Adipocyte (in vitro differentiated cells): Measurements from ENCODE around the gene CEBPG.

Experiments used
- DNase-seq: peaks from one replicate; pipeline ENCODE4 v3.0.0-alpha.2; 2015; ENCODE audit warnings: low read depth
- H3K27me3 ChIP-seq: replicated peaks from 2 replicates; pipeline ENCODE4 v1.7.0; 2013; ENCODE audit warnings: mild to moderate bottlenecking, low read length, moderate library complexity; ENCODE audit not compliant: control insufficient read depth, insufficient read depth
- H3K36me3 ChIP-seq: 2 replicates; pipeline ENCODE4 v1.7.0; 2013; ENCODE audit warnings: low read length, mild to moderate bottlenecking, moderate library complexity; ENCODE audit not compliant: control insufficient read depth, insufficient read depth, severe bottlenecking
- H3K4me1 ChIP-seq: 2 replicates; pipeline ENCODE4 v1.7.0; 2013; ENCODE audit warnings: mild to moderate bottlenecking, low read length, moderate library complexity; ENCODE audit not compliant: control insufficient read depth, insufficient read depth
- H3K4me3 ChIP-seq: 2 replicates; pipeline ENCODE4 v1.7.0; 2013; ENCODE audit warnings: mild to moderate bottlenecking, low read length, moderate library complexity
- H3K9ac ChIP-seq: 2 replicates; pipeline ENCODE4 v1.7.0; 2013; ENCODE audit warnings: mild to moderate bottlenecking, low read length, moderate library complexity
- H3K9me3 ChIP-seq: 2 replicates; pipeline ENCODE4 v1.7.0; 2013; ENCODE audit warnings: mild to moderate bottlenecking, low read length, moderate library complexity; ENCODE audit not compliant: control insufficient read depth

CEBPG gene

DNA sequence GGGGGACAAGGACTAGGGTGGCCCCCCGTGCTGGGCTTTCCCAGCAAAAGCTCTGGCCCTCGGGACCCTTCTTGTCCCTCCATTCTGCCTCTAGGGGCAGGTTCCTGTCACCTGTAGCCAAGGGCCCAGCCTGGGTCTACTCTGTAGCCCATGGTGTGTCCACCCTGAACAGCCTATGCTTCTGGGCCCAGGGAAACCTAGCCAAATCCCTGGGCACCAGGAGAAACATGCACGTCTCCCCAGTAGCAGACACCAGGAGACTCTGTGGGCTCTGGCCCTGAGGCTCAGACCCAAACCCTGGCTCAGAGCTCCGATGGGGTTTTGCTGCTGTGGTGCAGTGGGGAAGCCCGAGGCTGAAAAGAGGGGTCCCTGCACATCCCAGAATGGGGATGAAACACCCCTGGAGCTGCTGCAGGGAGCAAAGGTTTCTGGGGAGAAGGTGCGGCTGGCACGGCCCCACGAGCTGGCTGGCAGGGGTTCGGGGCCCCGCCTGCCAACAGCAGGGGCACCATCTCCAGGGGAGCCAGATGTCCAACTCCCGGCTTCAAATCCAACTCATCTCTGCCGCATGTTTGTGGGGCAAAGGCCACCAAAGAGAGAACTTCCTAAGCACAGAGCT is 18.2 kb downstream of the CEBPG start:
- peaks cover 82% of the 10 kb centered on the region for H3K4me1 ChIP-seq
- no peaks in the 10 kb centered on the region for H3K9me3 ChIP-seq
- no peak overlapping the region for H3K4me3 ChIP-seq
- peak overlapping the region; percentile 31 for H3K9ac ChIP-seq
- DNase-seq = no peak
- H3K36me3 ChIP-seq = peaks cover 11% of the 10 kb centered on the region
- H3K27me3 ChIP-seq = no peaks in the 10 kb centered on the region

DNA sequence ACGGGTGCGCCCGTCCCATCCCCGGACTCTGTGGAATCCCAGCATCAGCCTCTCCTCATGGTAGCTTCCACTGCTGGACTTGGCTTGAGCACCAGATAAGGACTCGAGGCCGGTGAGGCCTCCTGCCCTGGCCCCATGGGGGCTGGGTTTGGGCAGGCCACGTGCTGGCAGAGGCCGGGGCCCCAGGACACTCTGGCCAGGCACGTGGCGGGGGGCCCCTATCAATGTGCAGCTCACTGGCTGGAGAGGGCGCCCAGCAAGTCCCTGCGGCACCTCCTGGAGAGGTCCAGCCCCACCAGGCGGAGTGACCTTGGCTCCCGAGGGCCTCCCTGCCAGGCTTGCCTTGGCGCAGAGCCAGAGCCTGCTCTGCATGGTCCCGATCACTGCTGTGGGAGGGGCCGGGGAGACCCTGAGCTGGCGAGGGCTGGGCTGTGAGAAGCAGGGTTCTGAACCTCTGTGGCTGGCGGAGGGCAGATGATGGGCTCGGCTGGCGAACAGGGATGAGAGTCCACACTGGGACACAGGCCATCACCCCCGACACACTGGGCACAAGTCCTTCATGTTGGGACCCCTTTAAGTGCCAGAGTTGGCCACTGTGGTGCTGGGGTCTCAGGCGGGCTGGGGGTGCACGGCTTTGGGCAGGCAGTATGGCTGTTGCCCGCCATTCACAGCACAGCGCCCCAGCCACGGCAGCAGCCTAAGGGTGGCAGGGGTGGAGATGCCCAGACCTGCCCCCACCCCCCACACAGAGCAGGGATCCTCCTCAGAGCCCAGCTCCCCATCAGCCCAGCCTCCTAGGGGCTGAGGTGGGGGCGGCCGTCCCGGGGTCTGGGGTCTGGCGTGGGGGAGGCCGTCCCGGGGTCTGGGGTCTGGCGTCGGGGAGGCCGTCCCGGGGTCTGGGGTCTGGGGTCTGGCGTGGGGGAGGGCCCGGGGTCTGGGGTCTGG is 19.1 kb downstream of the CEBPG start:
- no peak for DNase-seq
- Histone ChIP-seq H3K4me1 (peaks cover 87% of the 10 kb centered on the region), H3K27me3 (no peaks in the 10 kb centered on the region), H3K9me3 (no peaks in the 10 kb centered on the region), H3K36me3 (peaks cover 3% of the 10 kb centered on the region), H3K9ac (no peak overlapping the region), H3K4me3 (no peak overlapping the region)

DNA sequence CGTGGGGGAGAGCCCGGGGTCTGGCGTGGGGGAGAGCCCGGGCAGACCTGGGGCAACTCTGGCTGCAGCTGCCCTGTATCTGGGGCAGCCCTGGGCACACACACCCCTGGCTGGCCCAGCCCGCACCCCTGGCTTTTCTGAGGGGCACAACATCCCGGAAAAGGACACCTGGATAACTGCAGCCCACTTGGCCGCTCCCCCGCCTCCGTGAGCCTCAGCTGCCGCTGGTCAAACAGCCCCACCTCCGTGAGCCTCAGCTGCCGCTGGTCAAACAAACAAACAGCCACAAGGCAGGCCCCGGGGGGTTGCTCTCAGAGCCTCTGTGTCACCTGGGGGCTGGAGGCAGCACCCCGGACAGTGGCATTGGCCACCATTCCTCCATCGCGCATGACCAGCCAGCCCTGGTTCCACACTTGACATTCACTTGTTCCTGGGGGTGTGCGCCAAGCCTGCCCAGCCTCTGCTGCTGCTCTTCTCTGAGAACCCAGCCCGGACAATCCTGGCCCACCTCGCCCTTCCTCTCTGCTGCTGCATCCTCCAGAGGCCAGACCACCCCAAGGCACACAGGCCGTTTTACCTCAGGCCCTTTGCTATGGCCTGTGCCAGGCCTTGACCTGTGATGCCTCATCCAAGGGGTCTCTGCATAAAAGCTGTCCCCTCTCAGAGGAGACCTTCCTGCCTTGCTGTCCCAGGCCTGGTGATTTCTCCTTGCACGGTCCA is 19.9 kb downstream of the CEBPG start:
- no peaks in the 10 kb centered on the region for H3K27me3 ChIP-seq
- no peaks in the 10 kb centered on the region for H3K9me3 ChIP-seq
- no peak for DNase-seq
- H3K4me1 ChIP-seq = peaks cover 80% of the 10 kb centered on the region
- H3K4me3 ChIP-seq = peak overlapping the region; percentile 4
- peak overlapping the region; percentile 62 for H3K9ac ChIP-seq
- H3K36me3 ChIP-seq = no peaks in the 10 kb centered on the region

DNA sequence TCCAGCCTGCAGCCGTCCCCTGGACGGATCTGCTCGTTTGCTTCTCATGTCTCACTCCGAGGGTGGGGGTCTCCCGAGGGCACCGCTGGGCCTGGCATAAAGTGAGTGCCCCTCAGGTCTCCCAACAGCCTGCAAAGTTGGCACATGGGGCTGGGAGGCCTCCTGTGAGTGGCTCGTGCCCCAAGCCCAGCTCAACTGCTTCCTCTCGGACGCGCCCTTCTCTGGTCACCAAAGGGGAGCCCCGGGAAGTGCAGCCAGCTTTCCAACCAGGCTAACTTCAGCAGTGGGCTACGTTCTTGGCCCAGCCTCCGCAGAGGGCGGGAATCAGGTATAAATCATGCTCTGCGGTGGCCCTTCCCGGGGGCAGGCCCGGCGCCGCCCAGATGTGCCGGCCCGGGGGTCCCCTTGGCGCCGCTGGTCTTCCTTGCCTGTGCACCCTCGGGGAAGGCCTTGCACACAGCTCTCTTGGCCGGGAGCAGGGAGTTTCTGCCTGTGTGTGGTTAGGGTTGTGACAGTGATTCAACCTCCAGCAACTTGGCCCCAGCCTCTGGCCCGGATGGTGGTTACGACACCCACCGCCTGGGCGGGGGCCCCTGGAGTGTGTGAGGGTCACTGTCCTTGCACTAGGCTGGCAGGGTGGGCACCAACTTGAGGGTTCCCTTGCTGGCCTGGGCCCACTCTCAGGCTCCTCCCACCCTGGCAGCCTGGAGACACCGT is 20.7 kb downstream of the CEBPG start:
- H3K4me3 ChIP-seq = peak overlapping the region; percentile 4
- peaks cover 73% of the 10 kb centered on the region for H3K4me1 ChIP-seq
- no peaks in the 10 kb centered on the region for H3K36me3 ChIP-seq
- no peaks in the 10 kb centered on the region for H3K9me3 ChIP-seq
- DNase-seq = peak; percentile 65
- peak overlapping the region; percentile 62 for H3K9ac ChIP-seq
- no peaks in the 10 kb centered on the region for H3K27me3 ChIP-seq

DNA sequence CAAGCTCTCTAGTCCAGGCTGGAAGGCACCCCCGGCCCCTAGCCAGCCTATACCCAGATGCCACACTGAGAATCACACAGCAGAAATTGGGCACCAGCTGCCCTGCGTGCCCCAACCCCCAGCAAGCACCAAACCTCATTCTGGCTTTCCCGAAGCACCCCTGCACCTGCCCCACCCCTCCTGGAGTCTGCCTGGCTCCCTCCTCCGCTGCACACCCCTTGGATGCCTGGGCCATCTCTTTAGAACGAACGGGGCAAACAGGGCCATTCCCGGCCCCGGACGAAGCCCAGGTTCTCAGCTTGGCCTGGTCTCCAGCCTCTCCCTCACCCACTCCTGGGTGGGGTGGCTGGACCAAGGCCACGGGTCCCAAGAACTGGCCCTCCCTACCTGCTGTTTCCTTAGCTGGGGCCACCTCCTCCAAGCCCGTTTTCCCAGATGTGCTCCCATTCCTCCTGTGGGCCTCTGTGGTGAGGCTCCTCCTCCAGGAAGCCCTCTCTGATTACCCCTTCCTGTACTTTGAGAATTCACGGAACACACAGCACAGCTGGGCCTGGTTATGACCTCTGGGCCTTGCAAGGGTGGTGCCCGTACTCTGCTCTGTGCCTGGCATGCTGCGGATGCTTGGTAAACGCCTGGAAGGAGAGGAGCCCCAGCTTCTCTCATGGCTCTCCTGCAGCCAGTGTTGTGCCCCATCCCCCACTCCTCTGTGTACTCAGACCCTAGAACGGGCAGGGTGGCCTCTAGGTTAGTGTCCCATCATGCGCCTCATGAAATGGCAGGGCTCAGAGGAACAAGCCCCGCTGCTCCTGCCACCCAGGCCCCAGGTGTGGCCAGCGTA is 21.4 kb downstream of the CEBPG start:
- peaks cover 65% of the 10 kb centered on the region for H3K4me1 ChIP-seq
- H3K9me3 ChIP-seq = no peaks in the 10 kb centered on the region
- H3K9ac ChIP-seq = peak overlapping the region; percentile 30
- H3K4me3 ChIP-seq = no peak overlapping the region
- no peak for DNase-seq
- H3K27me3 ChIP-seq = no peaks in the 10 kb centered on the region
- no peaks in the 10 kb centered on the region for H3K36me3 ChIP-seq

DNA sequence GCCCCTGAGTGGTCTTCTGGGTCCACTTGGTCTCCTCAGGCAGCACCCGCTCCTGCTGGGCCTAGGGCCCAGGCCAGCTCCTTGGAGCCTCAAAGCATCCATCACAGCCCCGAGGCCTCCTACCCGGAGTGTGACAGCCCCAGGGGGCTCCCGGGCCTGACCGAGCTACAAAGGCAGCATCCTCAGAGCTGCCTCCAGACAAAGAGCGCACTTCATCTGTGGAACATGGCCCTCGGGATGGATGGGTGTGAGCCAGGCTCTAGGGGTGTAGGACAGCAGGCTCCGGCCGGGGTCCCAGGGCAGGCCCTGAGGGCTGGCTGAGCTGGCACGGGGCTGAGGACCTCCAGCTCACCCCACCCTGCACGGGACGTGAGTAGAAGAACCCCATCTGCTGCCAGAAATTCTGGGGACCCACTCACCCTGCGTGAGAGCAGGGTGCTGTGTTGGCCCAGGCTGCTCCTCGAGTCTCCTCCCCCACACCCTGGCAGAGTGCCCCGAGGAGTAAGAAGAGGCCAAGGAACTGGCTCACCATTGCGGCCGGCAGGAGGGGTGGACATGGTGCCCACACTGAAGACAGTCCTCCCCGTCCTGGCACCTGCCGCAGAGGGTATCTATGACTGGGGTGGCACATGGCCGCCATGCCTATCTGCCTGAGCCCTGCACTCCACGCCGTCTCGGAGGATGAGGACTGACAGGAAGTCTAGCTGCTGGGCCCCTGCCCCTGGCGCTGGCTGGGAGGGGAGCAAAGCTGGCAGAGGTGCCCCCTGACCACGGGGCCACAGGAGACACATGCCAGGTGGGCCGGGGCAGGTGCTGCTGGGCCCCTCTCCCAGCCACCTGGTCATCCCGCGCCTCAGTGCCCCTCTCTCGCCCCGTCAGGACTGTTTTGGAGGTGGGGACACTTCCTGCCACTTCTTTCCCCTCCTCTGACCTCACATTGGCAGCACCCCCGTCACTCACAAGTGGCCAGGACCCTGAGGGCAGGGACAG is 22.3 kb downstream of the CEBPG start:
- DNase-seq = no peak
- Histone ChIP-seq H3K9me3 (no peaks in the 10 kb centered on the region), H3K27me3 (no peaks in the 10 kb centered on the region), H3K4me1 (peaks cover 56% of the 10 kb centered on the region), H3K36me3 (no peaks in the 10 kb centered on the region), H3K9ac (peak overlapping the region; percentile 17), H3K4me3 (no peak overlapping the region)

DNA sequence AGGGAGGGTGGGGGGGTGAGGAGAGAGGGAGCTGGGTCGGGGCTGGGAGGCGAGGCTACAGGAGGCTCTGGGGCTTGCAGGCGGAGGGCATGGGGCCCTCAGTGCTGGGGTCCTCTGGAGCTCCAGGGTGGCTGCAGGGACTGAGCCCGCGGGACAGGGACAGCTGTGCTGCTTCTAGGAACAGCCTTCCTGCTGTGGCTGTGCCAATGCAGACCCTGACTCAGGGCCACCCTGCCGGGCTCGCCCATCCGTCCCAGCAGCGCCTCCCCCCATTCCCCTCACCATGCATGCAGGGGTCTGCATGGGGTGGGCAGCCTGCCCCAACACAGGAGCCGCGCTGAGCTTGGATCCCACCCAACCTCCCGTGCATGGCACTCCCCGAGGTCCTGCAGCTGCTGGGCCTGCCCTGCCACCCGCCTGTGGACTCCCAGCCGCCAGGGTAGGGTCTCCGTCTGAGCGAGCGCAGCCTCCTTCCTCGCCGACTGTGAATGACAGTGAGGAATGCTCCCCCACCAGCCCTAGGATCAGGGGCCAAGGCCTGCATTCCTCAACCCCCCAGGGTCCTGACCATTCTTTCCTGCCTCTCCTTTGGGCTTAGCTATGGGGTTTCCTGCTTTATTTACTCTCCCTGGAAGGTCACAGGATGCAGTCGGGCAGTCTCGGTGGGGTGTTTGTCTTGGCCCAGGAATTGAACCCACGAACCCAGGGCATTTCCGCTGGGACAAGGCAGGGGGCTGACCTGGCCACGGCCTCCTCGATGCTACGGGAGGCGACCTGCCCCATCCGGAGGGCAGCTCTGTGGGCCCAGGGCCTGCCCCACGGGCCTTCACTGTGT is 23.4 kb downstream of the CEBPG start:
- no peak for DNase-seq
- Histone ChIP-seq H3K9ac (no peak overlapping the region), H3K36me3 (no peaks in the 10 kb centered on the region), H3K4me1 (peaks cover 46% of the 10 kb centered on the region), H3K27me3 (no peaks in the 10 kb centered on the region), H3K9me3 (no peaks in the 10 kb centered on the region), H3K4me3 (no peak overlapping the region)

- H3K27me3 ChIP-seq = no peaks in the 10 kb centered on the region
- no peaks in the 10 kb centered on the region for H3K9me3 ChIP-seq
- no peak for DNase-seq
Observed at GRCh38 chr19:33397536-33398360, 24.2 kb downstream of the CEBPG start.

More at GRCh38 chr19:33397536-33398360, 24.2 kb downstream of the CEBPG start:
- H3K4me3 ChIP-seq = no peak overlapping the region
- no peak overlapping the region for H3K9ac ChIP-seq
- peaks cover 38% of the 10 kb centered on the region for H3K4me1 ChIP-seq
- no peaks in the 10 kb centered on the region for H3K36me3 ChIP-seq
